ENCODE data around the gene LTF.

DNA sequence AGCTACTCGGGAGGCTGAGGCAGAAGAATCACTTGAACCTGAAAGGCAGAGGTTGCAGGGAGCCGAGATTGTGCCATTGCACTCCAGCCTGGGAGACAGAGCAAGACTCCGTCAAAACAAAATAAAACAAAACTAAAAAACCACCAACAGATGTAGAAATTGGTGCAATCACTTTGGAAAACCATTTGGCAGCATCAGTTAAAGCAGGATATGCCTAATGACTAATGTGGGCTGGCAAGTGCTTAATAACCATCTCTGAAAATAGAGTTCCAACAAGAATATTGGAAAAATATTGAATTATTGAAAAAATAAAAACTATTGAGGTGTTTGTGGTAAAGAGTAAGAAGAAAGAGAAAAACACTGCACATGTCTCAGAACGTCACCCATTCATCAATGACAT lies 16.9 kb upstream of the LTF start:
- TF ChIP-seq, protein P1, sequence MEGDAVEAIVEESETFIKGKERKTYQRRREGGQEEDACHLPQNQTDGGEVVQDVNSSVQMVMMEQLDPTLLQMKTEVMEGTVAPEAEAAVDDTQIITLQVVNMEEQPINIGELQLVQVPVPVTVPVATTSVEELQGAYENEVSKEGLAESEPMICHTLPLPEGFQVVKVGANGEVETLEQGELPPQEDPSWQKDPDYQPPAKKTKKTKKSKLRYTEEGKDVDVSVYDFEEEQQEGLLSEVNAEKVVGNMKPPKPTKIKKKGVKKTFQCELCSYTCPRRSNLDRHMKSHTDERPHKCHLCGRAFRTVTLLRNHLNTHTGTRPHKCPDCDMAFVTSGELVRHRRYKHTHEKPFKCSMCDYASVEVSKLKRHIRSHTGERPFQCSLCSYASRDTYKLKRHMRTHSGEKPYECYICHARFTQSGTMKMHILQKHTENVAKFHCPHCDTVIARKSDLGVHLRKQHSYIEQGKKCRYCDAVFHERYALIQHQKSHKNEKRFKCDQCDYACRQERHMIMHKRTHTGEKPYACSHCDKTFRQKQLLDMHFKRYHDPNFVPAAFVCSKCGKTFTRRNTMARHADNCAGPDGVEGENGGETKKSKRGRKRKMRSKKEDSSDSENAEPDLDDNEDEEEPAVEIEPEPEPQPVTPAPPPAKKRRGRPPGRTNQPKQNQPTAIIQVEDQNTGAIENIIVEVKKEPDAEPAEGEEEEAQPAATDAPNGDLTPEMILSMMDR (IDR thresholded peaks at IDR 0.05), result no peak
- no peak for TF ChIP-seq POLR2AphosphoS5 (IDR thresholded peaks at IDR 0.05)
